Psoas muscle (tissue), 8 donors: ENCODE results near the gene GPX2. TPM values are rescaled to one million over a fixed set of nuclear protein-coding genes. Genes with fewer than 3 reads are reported as not detected.

Source experiments
- ATAC-seq, 4 donors: fragments of 200-7000 bp; cut with Tn5 transposase; one replicate each; pipeline ENCODE4 v1.9.1; 2020; ENCODE audit warnings: moderate library complexity in 3 of 4, mild to moderate bottlenecking in 2 of 4
- DNase-seq, 2 donors: peaks; one replicate each; pipeline ENCODE4 v3.0.0-alpha.2; 2020
- H3K27ac ChIP-seq: fragments of 200-600 bp; one replicate; pipeline ENCODE4 v1.8.0; 2022
- H3K27me3 ChIP-seq, 3 donors: fragments of 200-600 bp in 1 of 3; one replicate each; pipeline versions ENCODE4 v1.6.1 to v1.8.0; 2013 to 2022; ENCODE audit warnings: low read length in 2 of 3, mild to moderate bottlenecking in 2 of 3, moderate library complexity in 1 of 3; ENCODE audit not compliant: insufficient read depth in 3 of 3
- H3K36me3 ChIP-seq, 2 donors: fragments of 200-600 bp in 1 of 2; one replicate each; pipeline versions ENCODE4 v1.6.1 to v1.8.0; 2013 to 2022; ENCODE audit warnings: low read depth in 1 of 2, mild to moderate bottlenecking in 1 of 2, moderate library complexity in 1 of 2; ENCODE audit not compliant: insufficient read depth in 1 of 2
- H3K4me1 ChIP-seq: fragments of 200-600 bp; one replicate; pipeline ENCODE4 v1.8.0; 2022
- H3K4me3 ChIP-seq: fragments of 200-600 bp; one replicate; pipeline ENCODE4 v1.8.0; 2022; ENCODE audit warnings: mild to moderate bottlenecking
- H3K9me3 ChIP-seq: fragments of 200-600 bp; one replicate; pipeline ENCODE4 v1.8.0; 2022
- WGBS, 3 donors: extraction: QIAGEN DNeasy Blood & Tissue Kit; methylation state at CpG; one replicate each; pipeline versions ENCODE4 v1.1.6 to v1.1.7; 2013; 5-methylcytosine and 5-hydroxymethylcytosine counted together
- intact Hi-C, 2 donors: fragments of 100-400 bp; cut with DNase I; formaldehyde crosslinking; loops; one replicate each; pipeline versions ENCODE4 v1.11.0 to v1.14.2; 2022
- polyA plus RNA-seq, 3 donors: library from polyadenylated mRNA; stranded (reverse); fragments of 200-250 nt; gene quantifications; one replicate each; pipeline ENCODE4 v1.2.3, GENCODE V29; 2013
- total RNA-seq, 4 donors: library from RNA; stranded (reverse); fragmentation: NEBNext Ultra II Directional in 2 of 4; extraction: Animal tissue kit (Norgen Biotek cat#: 25700) in 2 of 4; gene quantifications; one replicate each; pipeline versions ENCODE4 v1.2.1 to v1.2.4, GENCODE V29; 2021 to 2023
- TF ChIP-seq, protein P1 (sequence below): fragments of 200-600 bp; IDR thresholded peaks from one replicate; pipeline ENCODE4 v1.8.0; 2022; ENCODE audit warnings: antibody characterized with exemption
- donor health status: healthy with polysubstance abuse.
- donor health status: DM: no; HTN: no; CAD: no; lungs with moderate emphysema.
- donor health status: Bipolar disorder and iron deficiency.
- donor health status: healthy.
- donor health status: DM: yes; HTN: yes; CAD: no.
- donor health status: DM: no; HTN: no; CAD: no.
- donor health status: DM: no; HTN: no; CAD: no.
- donor health status: DM: yes; HTN: yes; CAD: no.

Gene GPX2
- total and polyA plus RNA-seq, 7 donors, result 0.04 to 0.21 TPM; not detected in 5

GRCh38 chr14:64970776-64971477 is 28.4 kb upstream of the GPX2 start:
- Histone ChIP-seq H3K9me3 (no peaks in the 10 kb centered on the region), H3K27me3 (no peaks in the 10 kb centered on the region), H3K4me1 (peaks cover 31% of the 10 kb centered on the region), H3K27ac (peak overlapping the region; percentile 69), H3K4me3 (peak overlapping the region; percentile 84), H3K36me3 (no peaks in the 10 kb centered on the region)
- ATAC-seq, result peak; percentile 14 to 65 (median 45)
- 46 to 55% (median 53%) methylated on average over 8 of the region's 8 CpGs for WGBS, 3 donors
- DNase-seq, result no peak
- intact Hi-C loops, result no loop called here
- TF ChIP-seq, protein P1, sequence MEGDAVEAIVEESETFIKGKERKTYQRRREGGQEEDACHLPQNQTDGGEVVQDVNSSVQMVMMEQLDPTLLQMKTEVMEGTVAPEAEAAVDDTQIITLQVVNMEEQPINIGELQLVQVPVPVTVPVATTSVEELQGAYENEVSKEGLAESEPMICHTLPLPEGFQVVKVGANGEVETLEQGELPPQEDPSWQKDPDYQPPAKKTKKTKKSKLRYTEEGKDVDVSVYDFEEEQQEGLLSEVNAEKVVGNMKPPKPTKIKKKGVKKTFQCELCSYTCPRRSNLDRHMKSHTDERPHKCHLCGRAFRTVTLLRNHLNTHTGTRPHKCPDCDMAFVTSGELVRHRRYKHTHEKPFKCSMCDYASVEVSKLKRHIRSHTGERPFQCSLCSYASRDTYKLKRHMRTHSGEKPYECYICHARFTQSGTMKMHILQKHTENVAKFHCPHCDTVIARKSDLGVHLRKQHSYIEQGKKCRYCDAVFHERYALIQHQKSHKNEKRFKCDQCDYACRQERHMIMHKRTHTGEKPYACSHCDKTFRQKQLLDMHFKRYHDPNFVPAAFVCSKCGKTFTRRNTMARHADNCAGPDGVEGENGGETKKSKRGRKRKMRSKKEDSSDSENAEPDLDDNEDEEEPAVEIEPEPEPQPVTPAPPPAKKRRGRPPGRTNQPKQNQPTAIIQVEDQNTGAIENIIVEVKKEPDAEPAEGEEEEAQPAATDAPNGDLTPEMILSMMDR, result no peak

DNA sequence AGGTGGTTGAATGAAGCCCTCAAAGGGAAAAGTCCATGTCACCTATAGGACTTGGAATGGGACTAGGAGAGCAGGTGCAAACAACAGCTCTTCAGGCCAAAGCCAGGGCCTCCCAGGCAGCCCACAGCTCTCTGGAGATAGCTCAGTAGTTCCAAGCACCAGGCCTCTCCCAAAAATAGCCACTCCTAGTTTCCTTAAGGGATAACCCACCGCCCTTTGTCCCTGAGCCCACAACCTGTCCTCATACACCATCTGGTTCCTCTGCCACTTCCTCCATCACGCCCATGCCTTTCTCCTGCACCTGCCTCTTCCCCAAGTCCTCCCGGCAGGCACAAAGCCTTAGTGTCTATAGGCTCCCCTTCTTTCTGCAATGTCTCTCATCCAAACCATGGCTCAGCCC is 27.5 kb upstream of the GPX2 start:
- peak overlapping the region; percentile 69 for H3K27ac ChIP-seq
- DNase-seq, result no peak
- no peak overlapping the region for H3K4me3 ChIP-seq
- ATAC-seq, result no peak
- H3K9me3 ChIP-seq, result no peaks in the 10 kb centered on the region
- TF ChIP-seq, protein P1, result no peak
- H3K36me3 ChIP-seq, result no peaks in the 10 kb centered on the region
- WGBS, 3 donors, result 74 to 89% (median 88%) methylated on average over 3 of the region's 3 CpGs
- no peaks in the 10 kb centered on the region for H3K27me3 ChIP-seq
- intact Hi-C loops, result no loop called here
- peaks cover 32% of the 10 kb centered on the region for H3K4me1 ChIP-seq

- TF ChIP-seq, protein P1, result no peak
- peak in 3 of 4 donors; percentile 27 to 45 (median 30) for ATAC-seq
Observed at GRCh38 chr14:64968651-64969050, 26.1 kb upstream of the GPX2 start.

GRCh38 chr14:64968167-64968566 is 25.6 kb upstream of the GPX2 start:
- H3K9me3 ChIP-seq, result no peaks in the 10 kb centered on the region
- DNase-seq, result no peak
- H3K4me3 ChIP-seq, result no peak overlapping the region
- no peaks in the 10 kb centered on the region for H3K36me3 ChIP-seq
- TF ChIP-seq, protein P1, result no peak
- 86 to 89% (median 86%) methylated on average over 7 of the region's 7 CpGs for WGBS, 3 donors
- H3K27ac ChIP-seq, result no peak overlapping the region
- peaks cover 32% of the 10 kb centered on the region for H3K4me1 ChIP-seq
- intact Hi-C loops, result loop anchor here in 1 of 2 donors (5.0 kb wide), 1 partner anchor 41 kb away; no protein-coding TSS in a partner anchor
- ATAC-seq, result no peak
- H3K27me3 ChIP-seq, result no peaks in the 10 kb centered on the region

More at GRCh38 chr14:64968651-64969050, 26.1 kb upstream of the GPX2 start:
- no peak for DNase-seq
- Histone ChIP-seq H3K36me3 (no peaks in the 10 kb centered on the region), H3K4me3 (no peak overlapping the region), H3K27ac (peak overlapping the region; percentile 69), H3K9me3 (no peaks in the 10 kb centered on the region), H3K27me3 (no peaks in the 10 kb centered on the region), H3K4me1 (peaks cover 32% of the 10 kb centered on the region)
- intact Hi-C loops, result loop anchor here in 1 of 2 donors (5.0 kb wide), 1 partner anchor 41 kb away; no protein-coding TSS in a partner anchor
- 41 to 75% (median 58%) methylated on average over 6 of the region's 6 CpGs for WGBS, 3 donors
